BE2C (cell line): ENCODE measurements around the gene PLSCR4.

Source experiments
- DNase-seq: peaks from one replicate; pipeline ENCODE4 v3.0.0-alpha.2; 2020
- H3K27me3 ChIP-seq: fragments of 250-450 bp; sonication (Bioruptor Pico); 2 replicates; pipeline ENCODE4 v1.5.1; 2020; ENCODE audit warnings: mild to moderate bottlenecking
- H3K36me3 ChIP-seq: fragments of 250-450 bp; sonication (Bioruptor Pico); 2 replicates; pipeline ENCODE4 v1.5.1; 2020; ENCODE audit warnings: mild to moderate bottlenecking
- H3K4me1 ChIP-seq: fragments of 250-450 bp; sonication (Bioruptor Pico); 2 replicates; pipeline ENCODE4 v1.5.1; 2020
- H3K4me3 ChIP-seq: 2 replicates; pipeline ENCODE4 v1.5.1; 2011; ENCODE audit warnings: low read depth, low read length
- H3K9me3 ChIP-seq: fragments of 250-450 bp; sonication (Bioruptor Pico); 2 replicates; pipeline ENCODE4 v1.5.1; 2020
- TF ChIP-seq, protein P1 (sequence below): IDR thresholded peaks from 2 replicates; pipeline ENCODE4 v1.5.1; 2012; ENCODE audit warnings: mild to moderate bottlenecking, low read depth, low read length

Gene PLSCR4

DNA sequence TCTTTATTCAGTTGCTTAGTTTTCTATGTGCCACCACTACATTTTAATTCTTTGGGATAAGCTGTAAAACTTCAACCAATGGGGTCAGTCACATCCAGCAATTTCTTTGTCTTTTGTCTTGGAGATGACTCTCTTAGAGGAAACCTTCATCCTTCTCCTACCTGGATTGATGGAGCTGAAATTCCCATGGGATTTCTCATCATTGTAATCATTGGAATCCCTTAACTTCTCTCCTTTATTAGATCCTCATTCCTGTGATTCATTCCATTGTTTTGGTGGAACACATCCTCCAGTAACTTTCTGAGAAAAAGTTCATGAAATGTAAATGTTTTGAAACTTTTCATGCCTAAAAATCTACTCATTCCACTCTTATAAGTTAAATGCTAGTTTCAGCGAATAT, 80.3 kb downstream of the PLSCR4 start:
- H3K27me3 ChIP-seq, result no peaks in the 10 kb centered on the region
- no peak for DNase-seq
- TF ChIP-seq, protein P1, sequence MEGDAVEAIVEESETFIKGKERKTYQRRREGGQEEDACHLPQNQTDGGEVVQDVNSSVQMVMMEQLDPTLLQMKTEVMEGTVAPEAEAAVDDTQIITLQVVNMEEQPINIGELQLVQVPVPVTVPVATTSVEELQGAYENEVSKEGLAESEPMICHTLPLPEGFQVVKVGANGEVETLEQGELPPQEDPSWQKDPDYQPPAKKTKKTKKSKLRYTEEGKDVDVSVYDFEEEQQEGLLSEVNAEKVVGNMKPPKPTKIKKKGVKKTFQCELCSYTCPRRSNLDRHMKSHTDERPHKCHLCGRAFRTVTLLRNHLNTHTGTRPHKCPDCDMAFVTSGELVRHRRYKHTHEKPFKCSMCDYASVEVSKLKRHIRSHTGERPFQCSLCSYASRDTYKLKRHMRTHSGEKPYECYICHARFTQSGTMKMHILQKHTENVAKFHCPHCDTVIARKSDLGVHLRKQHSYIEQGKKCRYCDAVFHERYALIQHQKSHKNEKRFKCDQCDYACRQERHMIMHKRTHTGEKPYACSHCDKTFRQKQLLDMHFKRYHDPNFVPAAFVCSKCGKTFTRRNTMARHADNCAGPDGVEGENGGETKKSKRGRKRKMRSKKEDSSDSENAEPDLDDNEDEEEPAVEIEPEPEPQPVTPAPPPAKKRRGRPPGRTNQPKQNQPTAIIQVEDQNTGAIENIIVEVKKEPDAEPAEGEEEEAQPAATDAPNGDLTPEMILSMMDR, result no peak
- H3K36me3 ChIP-seq, result no peaks in the 10 kb centered on the region
- no peak overlapping the region for H3K4me3 ChIP-seq
- H3K4me1 ChIP-seq, result no peaks in the 10 kb centered on the region
- no peaks in the 10 kb centered on the region for H3K9me3 ChIP-seq

DNA sequence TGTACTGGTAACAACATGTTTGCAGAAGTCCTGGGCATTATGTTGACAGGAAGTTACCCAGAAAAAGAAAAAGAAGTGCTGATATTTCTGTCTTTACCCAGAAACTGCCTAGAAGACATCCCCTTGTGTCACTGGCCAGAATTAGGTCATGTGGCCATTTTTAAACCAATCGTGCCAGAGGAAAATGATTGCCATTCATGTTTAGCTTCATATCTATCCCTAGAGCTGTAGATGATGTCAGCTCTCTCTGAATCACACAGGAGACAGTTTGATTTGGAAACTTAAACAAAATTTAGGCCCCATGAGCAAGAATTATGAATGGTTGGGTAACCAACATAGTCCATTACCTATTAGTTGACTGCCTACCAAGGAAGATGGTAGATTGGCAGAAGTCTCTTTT, 81.0 kb downstream of the PLSCR4 start:
- Histone ChIP-seq H3K4me3 (no peak overlapping the region), H3K27me3 (no peaks in the 10 kb centered on the region), H3K4me1 (no peaks in the 10 kb centered on the region), H3K9me3 (no peaks in the 10 kb centered on the region), H3K36me3 (no peaks in the 10 kb centered on the region)
- DNase-seq, result no peak
- TF ChIP-seq, protein P1, result no peak

DNA sequence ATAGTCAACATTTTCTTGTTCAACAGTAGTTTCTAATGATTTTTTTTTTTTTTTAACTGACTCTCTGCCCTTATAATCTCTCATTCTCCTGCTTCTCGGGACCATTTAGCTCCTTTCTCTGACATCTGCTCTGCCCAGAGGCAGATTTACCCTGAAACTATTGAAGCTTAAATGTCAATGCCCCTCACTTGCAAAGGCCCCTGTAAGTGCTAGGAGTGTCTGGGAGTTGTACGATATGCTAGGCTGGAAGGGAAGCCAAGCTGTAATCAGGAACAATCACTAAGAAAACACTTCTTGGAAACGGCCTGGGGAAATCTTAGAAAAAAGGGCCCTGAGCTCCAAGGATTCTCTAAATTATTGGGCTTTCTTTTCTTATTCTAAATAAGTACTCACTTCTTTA, 84.1 kb downstream of the PLSCR4 start:
- Histone ChIP-seq H3K9me3 (no peaks in the 10 kb centered on the region), H3K4me1 (no peaks in the 10 kb centered on the region), H3K4me3 (no peak overlapping the region), H3K36me3 (no peaks in the 10 kb centered on the region), H3K27me3 (peaks cover 9% of the 10 kb centered on the region)
- TF ChIP-seq, protein P1, result no peak
- DNase-seq, result no peak

DNA sequence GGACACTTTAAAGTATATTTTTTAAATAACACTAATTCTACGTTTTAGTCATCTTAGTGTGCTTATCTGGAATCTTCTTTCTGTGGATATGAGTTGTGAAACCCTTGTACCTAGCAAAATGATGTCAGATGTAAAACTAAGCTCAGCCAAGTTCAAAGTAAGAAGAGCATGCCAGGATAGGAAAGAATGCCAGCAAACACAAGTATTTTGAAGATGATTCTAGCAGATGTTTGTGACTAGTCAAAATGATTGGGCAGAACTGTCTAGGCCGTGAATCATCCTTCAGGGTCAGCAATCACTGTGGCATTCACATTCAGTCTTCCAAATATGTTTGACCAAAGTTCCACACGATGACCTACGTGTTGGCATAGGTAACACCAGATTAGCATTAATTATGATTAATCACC, 84.5 kb downstream of the PLSCR4 start:
- H3K4me1 ChIP-seq, result no peaks in the 10 kb centered on the region
- no peak for DNase-seq
- TF ChIP-seq, protein P1, result no peak
- H3K36me3 ChIP-seq, result no peaks in the 10 kb centered on the region
- no peaks in the 10 kb centered on the region for H3K9me3 ChIP-seq
- peaks cover 13% of the 10 kb centered on the region for H3K27me3 ChIP-seq
- H3K4me3 ChIP-seq, result no peak overlapping the region

DNA sequence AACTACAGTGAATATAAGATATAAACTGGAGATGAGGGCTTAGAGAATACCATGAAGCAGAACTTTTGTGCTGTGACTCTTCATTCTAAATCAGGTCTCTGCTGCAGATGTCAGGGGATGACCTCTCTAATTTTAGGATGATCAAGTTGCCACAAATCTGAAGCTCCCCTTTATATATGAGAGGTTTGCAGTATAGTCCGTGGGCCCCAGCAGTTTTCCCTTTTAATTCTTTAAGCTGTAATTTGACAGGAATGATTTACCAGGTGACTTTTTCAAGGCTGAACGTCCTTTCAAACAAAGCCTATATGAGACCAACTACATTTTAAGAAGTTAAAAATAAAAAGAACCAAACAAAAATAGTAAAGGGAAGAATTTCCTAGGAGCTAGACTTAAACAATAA, 85.0 kb downstream of the PLSCR4 start:
- Histone ChIP-seq H3K9me3 (no peaks in the 10 kb centered on the region), H3K4me1 (no peaks in the 10 kb centered on the region), H3K27me3 (peaks cover 19% of the 10 kb centered on the region), H3K4me3 (no peak overlapping the region), H3K36me3 (no peaks in the 10 kb centered on the region)
- no peak for DNase-seq
- TF ChIP-seq, protein P1, result no peak

DNA sequence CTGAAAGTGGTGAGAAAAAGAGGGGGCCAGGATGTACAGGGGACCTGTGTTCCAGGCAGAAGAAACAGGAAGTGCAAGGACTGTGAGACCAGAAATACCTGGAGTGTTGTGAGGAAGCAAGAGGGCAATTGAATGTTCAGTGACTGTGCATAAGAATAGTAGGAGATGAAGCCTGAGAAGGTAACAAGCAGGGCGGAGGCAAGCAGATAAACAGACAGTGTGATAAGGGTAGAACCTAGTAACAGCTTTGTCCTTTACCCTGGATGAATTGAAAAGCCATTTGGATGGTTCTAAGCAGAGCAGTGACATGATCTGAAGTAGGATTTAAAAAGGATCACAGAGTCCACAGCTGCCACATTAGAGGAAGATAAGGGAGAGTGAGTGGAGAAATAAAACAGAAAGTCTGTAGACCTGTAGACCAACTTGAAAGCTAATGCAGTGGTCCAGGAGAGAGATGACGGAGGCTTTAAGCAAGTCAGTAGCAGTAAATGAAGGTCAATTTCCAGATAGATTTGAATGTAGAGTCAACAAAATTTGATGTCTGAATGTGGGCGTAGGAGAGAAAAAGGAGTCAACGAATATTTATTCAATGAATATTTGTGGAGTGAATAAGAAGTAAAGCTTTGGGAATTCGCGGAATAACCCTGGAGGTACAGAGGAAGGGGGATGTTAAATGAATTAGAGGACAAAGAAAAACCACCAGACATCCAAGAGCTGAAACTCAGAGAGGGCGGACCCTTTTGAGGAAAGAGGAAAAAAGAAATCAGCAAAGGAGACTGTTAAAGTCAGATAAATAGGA, 85.7 kb downstream of the PLSCR4 start:
- Histone ChIP-seq H3K36me3 (no peaks in the 10 kb centered on the region), H3K4me1 (no peaks in the 10 kb centered on the region), H3K4me3 (no peak overlapping the region), H3K27me3 (peaks cover 26% of the 10 kb centered on the region), H3K9me3 (no peaks in the 10 kb centered on the region)
- no peak for DNase-seq
- TF ChIP-seq, protein P1, result no peak
